HG02973 (cell line): ENCODE measurements around the gene LRFN2.

Source experiments
- ATAC-seq: cut with Tn5 transposase; IDR thresholded peaks from one replicate; pipeline ENCODE4 v1.9.1; 2021; ENCODE audit warnings: moderate library complexity; ENCODE audit not compliant: unreplicated experiment

The LRFN2 gene

DNA sequence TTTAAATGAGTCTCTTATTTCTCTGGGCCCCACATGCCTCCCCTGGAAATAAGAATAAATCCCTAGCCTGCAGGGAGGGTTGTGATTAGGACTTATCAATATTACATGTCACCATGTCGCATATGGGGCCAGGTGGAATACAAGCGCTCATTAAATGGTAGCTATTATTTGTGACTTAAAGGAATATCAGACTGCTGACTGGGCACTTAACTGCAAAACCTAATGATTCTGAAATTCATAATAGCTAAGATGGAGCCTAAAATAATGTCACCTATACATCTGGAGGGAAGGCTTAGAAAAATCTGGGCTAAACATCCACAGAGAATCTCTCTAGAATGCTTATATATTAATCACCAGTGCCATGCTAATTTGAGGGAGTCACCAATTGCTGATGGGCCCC lies 106.5 kb downstream of the LRFN2 start:
- no peak for ATAC-seq

DNA sequence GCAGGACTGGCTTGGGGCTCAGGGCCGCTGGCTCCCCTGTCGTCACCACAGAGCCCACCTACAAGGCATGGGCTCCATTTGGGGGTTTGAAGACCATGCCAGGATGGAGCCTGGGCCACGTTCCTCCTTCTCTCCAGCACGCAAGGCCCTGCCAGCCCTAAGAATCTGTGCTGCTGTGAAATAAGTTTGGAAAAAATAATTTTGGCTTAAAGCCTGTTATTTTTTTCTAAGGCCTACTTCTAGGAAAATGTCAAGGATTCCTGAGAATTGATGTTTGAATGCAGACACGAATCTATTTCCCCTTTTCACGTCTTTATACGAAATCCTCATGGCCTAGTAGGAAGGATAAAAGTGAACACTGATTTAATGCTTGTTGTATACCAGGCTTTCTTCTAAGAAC lies 107.5 kb downstream of the LRFN2 start:
- no peak for ATAC-seq

GRCh38 chr6:40477246-40478126 lies 109.7 kb downstream of the LRFN2 start:
- ATAC-seq = no peak

GRCh38 chr6:40476673-40477072 lies 110.5 kb downstream of the LRFN2 start:
- no peak for ATAC-seq

- ATAC-seq = no peak
These were observed 112.2 kb downstream of the LRFN2 start for GRCh38 chr6:40474937-40475336.

DNA sequence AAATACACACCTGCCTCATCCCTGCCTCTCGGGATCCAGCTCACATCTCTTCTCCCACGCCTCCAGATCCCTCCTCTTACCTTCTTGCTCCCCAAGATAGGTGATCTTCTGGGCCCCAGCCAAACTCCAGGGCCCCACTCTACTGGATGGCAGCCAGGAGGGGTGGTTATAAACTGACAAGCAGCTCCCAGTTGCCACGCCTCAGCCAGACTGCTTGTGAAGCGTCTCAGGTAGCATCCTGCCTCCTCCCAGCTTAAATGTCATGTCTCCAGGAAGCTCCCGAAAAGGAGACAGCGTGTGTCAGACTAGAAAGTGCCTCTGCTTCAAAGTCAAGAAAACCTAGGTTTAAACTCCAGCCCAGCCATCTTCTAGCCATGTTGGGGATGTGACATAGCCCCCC lies 114.1 kb downstream of the LRFN2 start:
- ATAC-seq = no peak

DNA sequence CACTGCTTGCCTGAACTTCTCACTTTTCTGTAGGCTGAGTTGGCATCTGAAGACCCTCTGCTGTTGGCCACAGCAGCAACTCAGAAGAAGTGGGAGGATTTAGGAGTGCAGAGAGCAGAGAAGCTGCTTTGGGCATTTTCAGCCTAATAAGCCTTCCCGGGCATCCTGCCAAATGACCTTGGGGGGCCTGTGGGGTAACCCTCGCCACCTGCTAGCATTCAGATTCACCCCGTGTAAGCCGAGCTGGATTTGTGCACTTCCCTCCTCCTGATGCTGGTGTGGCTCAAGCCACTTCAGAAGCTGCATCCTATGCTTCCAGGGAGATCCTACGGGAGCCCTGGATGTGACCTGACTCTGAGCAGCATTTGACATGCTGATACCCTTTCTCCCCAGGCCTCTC lies 114.8 kb downstream of the LRFN2 start:
- ATAC-seq = no peak

- no peak for ATAC-seq
These were observed 115.9 kb downstream of the LRFN2 start for GRCh38 chr6:40471243-40471642.

- ATAC-seq = no peak
These were observed 117.8 kb downstream of the LRFN2 start for GRCh38 chr6:40469323-40469722.

DNA sequence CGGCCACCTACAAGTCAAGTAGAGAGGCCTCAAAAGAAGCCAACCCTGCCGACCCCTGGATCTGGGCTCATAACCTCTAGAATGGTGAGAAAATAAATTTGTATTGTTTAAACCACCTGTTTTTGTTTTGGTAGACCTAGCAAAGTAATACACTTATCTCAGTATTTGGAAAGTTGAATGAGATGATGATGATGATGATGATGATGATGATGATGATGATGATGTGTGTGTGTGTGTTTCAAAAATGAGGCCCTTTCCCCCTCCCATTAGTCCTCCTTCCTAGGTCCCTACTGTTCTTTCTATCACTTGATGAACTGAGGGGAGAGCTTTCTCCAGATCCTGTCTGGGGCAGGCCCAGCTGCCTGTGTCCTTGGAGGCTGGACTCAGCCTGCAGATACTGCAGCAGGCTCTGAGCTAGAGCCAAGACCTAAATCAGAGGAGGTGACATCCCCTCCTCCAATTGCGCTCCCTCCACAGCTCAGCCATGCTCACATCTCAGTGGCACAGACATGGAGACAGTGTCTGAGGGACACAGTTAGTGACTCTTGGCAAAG lies 120.1 kb downstream of the LRFN2 start:
- no peak for ATAC-seq

- no peak for ATAC-seq
These were observed 125.5 kb downstream of the LRFN2 start for GRCh38 chr6:40461643-40462042.

DNA sequence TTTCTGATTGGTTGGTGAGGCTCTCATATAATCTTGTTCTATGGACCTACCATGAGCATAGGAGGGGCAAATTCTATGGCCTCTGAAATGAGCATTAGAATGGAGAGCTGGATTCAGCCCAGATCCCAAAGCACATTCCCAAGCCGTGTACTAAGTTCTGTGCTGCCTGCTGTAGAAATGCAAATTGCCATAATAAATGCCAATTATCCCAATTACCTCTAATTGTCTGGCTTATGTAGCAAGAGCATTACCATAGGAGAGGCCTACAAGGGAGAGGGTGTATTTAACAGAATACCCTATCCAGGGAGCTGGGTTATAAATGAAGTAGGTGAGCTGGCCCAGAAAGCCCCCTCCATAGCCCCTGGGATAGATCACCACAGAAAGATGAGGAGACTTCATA lies 126.8 kb downstream of the LRFN2 start:
- no peak for ATAC-seq

DNA sequence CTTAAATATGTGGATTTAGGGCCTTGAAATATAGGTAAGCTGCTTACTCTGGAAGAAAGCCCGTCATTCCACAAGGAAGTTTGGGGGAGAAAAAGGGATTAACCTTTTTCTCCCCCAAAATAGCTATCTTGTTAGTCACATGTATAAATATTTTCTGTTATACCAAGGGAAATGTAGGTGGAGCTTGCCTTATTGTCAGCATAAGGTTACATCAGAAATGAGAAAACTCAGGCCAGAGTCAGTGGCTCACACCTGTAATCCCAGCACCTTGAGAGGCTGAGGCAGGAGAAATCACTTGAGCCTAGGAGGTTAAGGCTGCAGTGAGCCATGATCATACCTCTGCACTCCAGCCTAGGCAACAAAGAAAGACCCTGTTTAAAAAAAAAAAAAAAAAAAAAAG lies 129.9 kb downstream of the LRFN2 start:
- no peak for ATAC-seq

DNA sequence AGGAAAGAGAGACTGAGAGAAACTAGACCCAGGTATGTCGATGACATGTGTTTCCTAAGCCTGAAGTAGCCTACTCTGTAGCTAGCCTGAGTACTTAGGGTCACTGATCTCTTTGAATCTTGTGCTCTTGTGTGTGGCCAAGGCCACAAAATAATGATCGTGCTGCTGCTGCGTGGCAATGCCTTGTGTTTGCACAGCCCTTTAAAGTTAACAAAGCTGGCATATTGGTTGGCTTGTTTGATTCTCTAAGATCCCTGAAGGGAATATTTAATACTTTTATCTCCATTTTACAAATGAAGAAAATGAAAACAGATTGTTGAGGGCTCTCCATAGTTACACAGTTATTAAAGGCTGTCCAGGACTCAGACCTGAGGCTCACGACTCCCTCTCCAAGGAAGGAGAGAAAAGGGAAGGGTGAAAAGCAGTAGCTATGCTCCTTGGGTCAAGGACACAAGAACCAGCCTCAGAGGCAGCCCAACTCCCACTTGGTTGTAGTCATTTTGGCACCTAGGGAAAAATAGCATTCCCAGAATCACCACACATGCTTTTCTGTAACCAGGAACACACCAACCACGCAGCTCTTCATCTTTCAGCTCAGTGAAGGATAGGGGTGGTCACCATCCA lies 130.7 kb downstream of the LRFN2 start:
- ATAC-seq = no peak

GRCh38 chr6:40455686-40456389 lies 131.3 kb downstream of the LRFN2 start:
- ATAC-seq = no peak

DNA sequence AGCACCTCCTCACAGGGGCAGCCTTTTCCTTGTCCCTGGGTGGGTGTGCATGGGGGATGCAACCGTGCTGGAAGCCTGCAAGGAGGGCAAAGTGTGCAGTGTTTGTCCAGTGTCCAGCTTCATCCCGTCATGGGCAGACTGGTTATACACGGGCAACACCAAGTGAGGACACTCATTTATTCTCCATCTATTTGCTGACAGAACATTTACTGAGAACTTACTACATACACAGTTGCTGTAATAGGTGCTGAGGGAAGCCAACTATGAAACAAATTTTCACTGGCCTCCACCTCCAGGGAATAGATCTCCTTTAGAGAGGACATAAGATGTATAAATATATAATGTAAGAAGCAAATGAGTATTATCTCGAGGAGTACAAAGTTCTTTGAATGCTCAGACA lies 136.7 kb downstream of the LRFN2 start:
- no peak for ATAC-seq

GRCh38 chr6:40444811-40445210 lies 142.4 kb downstream of the LRFN2 start:
- no peak for ATAC-seq

GRCh38 chr6:40444312-40444711 lies 142.9 kb downstream of the LRFN2 start:
- ATAC-seq = no peak

- ATAC-seq = no peak
These were observed 143.3 kb downstream of the LRFN2 start for GRCh38 chr6:40443842-40444241.

DNA sequence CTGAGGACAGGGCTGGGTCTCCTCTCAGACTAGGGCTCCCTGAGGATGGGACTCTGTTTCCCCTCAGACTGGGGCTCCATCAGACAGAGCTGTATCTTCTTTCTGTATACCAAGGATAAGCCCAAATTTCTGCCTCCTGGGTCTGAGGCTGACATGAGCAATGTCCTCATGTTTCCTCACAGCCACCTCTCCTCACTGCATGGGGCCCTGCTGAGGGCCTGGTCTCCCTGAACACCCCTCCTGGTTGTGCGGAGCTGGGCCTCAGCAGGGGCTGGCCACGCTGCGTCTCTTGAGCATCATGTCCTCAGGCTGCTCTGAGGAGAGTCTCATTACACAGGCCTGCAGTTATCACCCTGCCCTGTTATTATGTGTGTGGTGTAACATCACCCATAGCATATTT lies 144.6 kb downstream of the LRFN2 start:
- ATAC-seq = no peak

DNA sequence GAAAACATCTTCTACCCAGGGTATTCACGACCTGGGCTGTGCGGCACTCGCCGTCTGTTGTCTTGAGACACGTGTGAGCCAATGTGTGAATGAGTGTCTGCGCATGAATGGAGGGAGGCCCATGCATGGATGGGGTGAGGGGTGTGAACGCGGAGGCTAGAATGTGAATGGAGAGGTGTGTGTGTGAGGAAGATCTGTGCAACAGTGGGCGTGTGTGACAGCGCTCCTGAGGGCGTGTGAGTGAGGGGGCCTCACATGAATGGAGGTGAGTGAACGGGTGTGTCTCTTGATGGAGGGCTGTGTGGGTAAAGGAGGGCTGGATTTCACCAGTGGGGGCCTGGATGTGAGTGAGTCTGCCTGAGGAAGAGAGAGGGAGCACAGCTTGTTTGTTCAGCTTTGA lies 146.0 kb downstream of the LRFN2 start:
- no peak for ATAC-seq

DNA sequence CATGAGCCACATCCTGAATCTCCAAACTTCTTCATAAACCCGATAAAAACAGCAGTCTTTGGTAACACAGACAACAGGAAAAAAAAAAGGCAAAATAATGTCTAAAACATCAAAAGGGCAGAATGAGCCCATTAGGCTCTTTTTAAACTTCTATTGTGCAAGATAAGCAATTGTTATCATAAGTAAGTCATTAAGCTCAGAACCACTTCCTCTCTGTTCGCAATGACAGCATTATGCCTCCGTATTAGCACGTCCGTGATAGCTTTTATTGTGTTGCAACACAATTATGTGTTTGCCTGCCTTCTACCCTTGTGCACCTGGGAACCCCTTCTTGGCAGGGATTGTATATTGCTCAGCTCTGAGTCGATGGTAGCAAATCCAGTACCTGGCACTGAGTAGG lies 147.1 kb downstream of the LRFN2 start:
- no peak for ATAC-seq
